IMR-90 (cell line): Measurements from ENCODE around the gene SLC49A4.

Source experiments
- BHLHE40 ChIP-seq: fragments of 150-350 bp; IDR thresholded peaks from 2 replicates; pipeline ENCODE4 v1.6.1; 2016; ENCODE audit warnings: mild to moderate bottlenecking, low read depth, low read length
- CEBPB ChIP-seq: IDR thresholded peaks from 2 replicates; pipeline ENCODE4 v1.6.1; 2012; ENCODE audit warnings: low read depth, low read length, improper control_type of control experiment
- MAFK ChIP-seq: IDR thresholded peaks from 2 replicates; pipeline ENCODE4 v1.6.1; 2012; ENCODE audit warnings: low read depth, low read length, improper control_type of control experiment
- POLR2A ChIP-seq: IDR thresholded peaks from 2 replicates; pipeline ENCODE4 v1.6.1; 2012; ENCODE audit warnings: mild to moderate bottlenecking, low read depth, low read length
- RAD21 ChIP-seq: IDR thresholded peaks from 2 replicates; pipeline ENCODE4 v1.6.1; 2012; ENCODE audit warnings: low read length, improper control_type of control experiment
- SMC3 ChIP-seq: fragments of 150-350 bp; IDR thresholded peaks from 2 replicates; pipeline ENCODE4 v1.6.1; 2016; ENCODE audit warnings: low read depth, mild to moderate bottlenecking, antibody characterized with exemption, low read length, moderate library complexity
- TF ChIP-seq, protein P1 (sequence below): conservative IDR thresholded peaks from 2 replicates; pipeline ENCODE4 v1.5.1; 2012; ENCODE audit warnings: mild to moderate bottlenecking, low read depth, low read length, improper control_type of control experiment

DNA sequence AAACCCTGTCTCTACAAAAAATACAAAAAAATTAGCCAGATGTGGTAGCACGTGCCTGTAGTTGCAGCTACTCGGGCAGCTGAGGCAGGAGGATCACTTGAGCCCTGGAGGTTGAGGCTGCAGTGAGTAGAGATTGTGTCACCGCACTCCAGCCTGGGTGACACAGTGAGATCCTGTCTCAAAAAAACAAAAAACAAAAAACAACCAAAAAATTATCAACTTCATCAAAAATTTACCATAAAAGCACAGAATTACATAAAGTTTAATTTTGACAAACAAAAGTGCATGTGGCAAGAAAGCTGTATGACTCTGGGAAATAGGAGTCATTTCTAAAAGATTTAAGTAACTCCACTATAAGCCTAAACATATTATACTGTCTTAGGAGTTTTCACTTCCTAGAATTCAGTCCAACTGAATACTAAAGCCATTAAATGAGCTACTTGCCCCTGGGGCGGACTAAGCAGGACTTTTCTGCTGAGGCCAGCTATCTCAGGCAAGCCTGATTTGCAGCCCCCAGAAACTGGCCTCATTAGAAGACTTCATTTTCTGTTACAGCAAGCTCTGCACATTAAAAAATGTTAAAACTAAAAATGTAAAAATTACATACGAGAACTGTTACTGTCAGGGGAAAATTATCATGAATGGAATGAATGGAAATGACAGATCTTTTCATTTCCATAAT is 24.2 kb upstream of the SLC49A4 start:
- TF ChIP-seq, protein P1, sequence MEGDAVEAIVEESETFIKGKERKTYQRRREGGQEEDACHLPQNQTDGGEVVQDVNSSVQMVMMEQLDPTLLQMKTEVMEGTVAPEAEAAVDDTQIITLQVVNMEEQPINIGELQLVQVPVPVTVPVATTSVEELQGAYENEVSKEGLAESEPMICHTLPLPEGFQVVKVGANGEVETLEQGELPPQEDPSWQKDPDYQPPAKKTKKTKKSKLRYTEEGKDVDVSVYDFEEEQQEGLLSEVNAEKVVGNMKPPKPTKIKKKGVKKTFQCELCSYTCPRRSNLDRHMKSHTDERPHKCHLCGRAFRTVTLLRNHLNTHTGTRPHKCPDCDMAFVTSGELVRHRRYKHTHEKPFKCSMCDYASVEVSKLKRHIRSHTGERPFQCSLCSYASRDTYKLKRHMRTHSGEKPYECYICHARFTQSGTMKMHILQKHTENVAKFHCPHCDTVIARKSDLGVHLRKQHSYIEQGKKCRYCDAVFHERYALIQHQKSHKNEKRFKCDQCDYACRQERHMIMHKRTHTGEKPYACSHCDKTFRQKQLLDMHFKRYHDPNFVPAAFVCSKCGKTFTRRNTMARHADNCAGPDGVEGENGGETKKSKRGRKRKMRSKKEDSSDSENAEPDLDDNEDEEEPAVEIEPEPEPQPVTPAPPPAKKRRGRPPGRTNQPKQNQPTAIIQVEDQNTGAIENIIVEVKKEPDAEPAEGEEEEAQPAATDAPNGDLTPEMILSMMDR, result no peak
- TF ChIP-seq POLR2A (no peak), RAD21 (no peak), MAFK (no peak), BHLHE40 (no peak), CEBPB (no peak), SMC3 (no peak)
